ENCODE results near the gene NME3.

Gene NME3

GRCh38 chr16:1779741-1780676 lies 8.7 kb upstream of the NME3 start:
- DNase-seq: no peak

- no peak for DNase-seq
Observed at GRCh38 chr16:1779234-1779701, 7.9 kb upstream of the NME3 start.

DNA sequence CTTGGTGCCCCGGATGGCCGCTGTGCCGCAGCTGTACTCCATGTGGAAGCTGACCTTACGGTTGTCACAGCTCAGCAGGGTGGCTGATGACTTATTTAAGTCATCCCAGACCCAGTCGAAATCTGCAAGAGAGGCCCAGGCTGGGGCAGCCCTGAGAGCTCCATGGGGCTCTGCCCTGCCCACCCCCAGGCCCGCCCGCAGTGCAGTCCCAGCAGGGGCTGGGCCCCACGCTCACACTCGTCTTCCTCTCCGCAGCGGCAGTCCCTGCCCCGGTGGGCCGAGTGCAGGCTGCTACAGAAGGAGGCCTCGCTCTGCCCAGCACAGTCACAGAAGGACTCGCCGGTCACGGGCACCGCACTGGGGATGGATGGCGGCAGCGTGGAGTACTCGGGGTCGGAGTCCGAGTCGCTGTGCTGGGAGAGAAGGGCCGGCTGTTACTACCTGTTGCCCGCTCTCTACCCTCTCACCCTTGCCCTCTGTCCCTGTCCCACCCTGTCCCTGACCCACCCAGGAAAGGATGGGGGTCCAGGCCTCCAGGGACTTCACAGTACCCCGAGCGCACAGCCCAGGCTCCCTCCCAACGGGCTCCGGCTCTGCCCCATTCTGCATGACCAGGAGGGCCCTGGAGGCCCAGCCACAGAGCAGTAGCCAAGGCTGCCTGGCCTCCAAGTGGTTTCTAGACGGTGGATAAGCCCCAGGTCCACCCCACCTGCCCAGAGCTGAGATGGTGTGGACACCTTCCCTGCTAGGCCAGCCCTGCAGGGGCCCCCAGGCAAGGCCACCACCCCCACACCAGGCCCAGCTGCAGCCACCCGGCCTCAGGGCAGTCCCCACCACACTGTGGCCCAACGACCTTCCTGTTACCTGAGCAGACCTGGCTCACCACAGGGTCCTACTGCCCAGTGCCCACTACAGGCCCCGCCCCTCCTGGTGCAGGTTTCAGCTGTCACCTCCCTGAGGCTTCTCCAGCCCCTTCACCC lies 7.1 kb upstream of the NME3 start:
- DNase-seq: no peak

DNA sequence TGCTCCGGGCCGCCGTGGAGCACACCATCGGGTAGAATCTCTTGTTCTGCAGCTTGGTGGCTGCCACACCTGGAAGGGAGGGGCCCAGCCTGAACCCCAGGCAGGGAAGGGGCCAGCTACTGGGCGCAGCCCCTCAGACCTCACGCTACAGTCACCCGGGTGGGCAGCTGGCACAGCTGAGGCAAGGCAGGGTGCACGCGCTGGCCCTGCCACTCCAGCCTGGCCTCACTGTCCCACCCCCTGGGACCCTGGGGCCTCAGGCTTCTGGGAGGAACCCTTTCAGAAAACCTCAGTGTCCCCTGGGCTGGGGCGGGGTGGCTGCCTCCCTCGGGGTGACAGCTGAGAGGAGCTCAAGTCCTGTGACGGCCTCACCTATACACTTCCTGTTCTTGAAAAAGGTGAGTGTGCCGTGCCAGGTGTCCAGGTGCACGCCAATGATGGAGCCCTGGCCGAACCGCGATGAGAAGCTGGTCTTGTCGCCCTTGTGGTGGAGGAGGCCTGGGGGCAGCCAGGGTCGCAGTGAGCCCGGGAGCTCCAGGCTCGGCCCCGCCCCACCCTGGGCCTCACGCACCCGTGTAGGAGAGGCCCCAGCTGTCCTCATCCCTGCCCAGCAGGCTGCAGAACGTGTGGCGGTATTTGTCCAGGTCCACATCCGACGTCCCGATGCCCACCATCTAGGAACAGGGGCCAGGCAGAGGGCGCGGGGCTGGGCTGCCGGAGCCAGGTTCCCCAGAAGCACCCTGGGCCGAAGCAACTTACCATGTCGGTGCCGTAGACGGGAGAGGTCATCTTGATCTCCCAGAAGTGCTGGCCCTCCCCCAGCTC lies 6.2 kb upstream of the NME3 start:
- no peak for DNase-seq

GRCh38 chr16:1776991-1777374 lies 5.6 kb upstream of the NME3 start:
- DNase-seq: no peak

GRCh38 chr16:1776672-1776955 lies 5.3 kb upstream of the NME3 start:
- no peak for DNase-seq

- DNase-seq: no peak
Observed at GRCh38 chr16:1775846-1776671, 4.7 kb upstream of the NME3 start.

DNA sequence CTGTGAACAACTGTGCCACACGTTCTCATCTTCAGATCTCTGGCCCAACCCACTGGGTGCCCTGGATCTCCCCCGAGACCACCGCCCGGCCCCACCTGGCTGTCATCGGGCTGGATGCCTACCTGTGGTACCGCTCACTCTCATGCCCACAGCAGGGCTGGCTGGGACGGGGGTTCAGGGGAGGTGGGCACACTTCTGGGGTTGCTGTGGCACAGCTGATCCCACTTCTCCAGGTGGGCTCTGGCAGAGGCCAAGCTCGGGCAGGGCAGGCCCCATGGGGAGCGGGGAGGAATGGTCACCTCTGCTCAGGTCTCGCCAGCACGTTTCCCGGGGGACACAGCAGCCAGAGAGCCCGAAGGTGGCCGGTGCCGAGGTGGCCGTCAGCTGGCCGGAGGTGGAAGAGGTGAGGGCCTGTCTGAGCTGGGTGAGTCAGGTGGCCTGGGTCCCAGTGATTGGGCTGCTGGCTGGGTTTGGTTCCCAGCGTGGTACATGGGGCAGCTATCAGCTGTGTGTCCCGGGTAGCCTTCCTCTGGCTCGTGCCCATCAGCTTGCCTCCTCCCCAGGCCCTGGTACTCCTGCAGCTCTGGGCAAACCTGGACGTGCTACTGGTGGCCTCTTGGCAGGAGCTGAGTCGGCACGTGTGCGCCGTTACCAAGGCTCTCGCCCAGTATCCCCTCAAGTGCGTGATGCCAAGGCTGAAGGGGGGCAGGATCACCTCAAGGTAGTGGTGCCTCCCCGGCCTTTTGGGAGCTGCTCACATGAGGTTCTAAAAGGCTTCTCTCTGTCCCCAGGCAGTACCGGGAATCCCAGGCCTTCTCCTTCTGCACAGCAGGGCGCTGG lies 3.9 kb upstream of the NME3 start:
- DNase-seq: no peak

GRCh38 chr16:1774448-1774780 lies 3.1 kb upstream of the NME3 start:
- no peak for DNase-seq

DNA sequence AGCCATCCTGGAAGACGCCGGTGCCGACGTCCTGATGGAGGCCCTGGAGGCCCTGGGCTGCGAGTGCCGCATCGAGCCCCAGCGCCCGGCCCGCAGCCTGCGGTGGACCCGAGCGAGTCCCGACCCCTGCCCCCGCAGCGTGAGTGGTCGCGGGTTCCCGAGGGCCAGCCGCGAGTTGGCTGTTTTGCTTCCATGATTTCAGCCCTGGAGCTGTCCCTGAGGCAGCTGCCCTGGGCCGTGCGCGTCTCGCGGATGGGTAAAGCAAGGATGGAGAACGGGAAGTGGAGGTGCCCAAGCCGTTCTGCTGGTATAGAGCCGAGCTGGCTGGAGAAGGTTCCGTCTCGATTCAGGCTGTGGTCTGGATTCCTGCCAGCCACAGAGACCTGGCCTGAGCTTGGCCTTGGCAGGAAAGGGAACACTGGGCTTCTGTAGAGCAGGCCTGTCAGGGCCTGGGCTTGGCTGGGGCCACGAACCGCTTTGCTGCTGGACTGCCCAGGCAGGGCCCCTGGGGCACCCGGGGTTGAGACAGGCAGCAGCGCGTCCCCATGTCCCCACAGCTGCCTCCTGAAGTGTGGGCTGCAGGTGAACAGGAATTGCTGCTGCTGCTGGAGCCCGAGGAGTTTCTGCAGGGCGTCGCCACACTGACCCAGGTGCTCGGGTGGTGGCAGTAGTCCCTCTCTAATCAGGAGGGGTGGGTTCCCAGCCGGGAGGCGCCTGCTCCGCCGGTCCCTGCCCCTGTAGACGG lies 2.5 kb upstream of the NME3 start:
- peak in 1 of 5 experiments; percentile 37 for DNase-seq

DNA sequence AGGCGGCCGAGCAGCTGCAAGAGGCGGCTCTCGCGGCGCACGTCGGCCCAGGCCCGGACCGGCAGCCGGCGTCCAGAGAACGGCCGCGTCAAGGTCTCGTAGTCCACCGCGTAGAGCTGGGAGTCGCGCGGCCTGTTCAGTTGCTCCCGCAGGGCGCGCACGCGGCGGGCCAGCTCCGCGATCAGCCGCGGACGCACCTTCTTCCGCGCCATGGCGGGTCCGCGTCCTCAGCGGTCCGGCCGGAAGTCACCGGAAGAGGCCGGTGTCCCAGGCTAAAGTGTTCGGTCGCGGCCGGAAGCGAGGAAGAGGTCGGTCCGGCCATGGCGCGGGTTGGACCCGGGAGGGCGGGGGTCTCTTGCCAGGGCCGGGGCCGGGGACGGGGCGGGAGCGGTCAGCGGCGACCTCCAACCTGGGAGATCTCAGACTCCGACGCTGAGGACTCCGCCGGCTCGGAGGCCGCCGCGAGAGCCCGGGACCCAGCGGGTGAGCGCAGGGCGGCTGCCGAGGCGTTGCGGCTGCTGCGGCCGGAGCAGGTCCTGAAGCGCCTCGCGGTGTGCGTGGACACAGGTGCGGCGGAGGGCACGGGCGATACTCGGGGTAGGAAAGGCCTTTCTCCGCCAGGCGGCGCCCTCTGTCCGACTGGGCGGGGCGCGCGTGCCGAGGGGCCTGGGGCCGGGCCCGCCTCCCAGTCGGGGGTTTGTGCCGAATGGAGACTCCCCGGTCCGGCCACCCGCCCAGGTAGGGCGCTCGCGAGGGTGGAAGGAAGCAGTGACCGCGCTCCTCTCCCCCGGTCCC lies 1.8 kb upstream of the NME3 start, which contains the start of gene MRPS34:
MRPS34 (minus strand) TSS at position 227 of the 795 bp plus-strand sequence; CDS start at position 212, 15 bp downstream.
- DNase-seq: peak; percentile 60 to 91 (median 69)

DNA sequence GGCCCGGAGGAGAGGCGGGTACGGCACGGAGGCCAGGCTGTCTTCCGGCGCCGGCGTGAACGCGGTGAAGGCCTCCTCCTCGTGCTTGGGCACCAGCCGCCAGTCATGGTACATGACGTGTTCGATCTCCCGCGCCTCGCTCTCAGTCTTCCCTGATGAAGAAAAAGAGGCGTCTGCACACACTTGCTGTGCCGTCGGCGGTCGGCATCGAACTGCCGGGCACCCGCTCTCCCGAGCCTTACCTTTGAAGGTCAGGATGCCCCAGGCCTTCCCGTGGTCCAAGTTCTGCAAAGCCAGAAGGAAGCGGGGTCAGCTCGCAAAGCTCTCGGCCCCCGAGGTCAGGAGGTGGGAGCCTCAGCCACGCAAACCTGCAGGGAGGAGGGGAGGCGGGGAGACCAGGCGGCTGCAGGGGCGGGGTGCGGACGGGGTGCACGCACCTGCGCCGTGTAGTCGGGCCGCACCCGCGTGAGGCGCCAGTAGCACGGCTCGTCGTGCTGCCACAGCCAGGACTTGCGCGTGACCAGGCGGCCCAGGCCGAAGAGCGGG lies 1.1 kb upstream of the NME3 start, which contains the start of gene EME2:
EME2 (plus strand) TSS at position 449 of the 546 bp plus-strand sequence. CDS start 418 bp downstream, outside the sequence.
- peak in 4 of 5 experiments; percentile 16 to 83 (median 34) for DNase-seq

GRCh38 chr16:1771864-1772361 lies 570 bp upstream of the NME3 start:
- peak in 1 of 5 experiments; percentile 24 for DNase-seq

GRCh38 chr16:1770328-1771187 lies 785 bp downstream of the NME3 start:
- peak in 4 of 5 experiments; percentile 31 to 61 (median 36) for DNase-seq

DNA sequence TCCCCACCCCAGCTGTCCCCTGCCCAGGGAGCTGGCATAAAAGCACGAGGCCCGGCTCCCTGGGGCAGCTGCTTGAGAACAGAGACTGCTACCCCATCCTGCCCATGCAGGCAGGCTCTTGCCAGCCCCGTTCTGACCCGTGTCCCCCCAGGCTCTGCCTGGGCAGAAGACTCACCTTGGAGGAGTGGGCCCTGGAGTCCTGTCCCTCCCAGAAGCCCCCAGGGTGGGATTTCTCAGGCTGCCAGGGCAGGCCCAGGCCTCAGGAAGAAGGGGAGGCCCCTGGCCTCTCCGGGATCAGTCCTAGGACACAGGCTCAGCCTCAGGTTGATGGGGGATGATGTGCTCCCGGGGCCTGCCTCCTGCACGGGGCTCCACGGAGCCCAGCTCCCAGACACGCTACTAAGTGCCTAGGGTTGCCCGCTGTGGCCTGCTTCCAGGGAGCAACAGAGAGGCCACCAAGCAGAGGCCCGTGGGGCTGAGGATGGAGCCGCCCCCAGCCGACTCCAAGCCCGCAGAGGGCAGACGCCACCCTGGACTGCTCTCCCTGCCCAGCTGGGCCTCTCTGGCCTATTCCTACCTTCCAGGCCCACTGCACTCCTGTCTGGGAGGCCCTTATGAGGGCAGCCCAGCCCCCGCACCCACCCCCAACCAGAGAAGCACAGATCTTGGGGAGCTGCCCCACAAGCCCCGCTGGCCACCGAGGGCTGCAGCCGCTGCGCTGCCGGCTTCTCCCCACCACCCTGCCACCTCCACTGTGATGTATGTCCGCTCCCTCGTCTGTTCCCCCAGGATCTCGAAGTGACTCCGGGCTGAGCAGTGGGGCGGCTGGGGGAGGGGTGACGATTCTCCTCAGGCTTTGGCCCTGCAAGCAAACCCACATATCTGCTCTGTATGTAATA lies 1.7 kb downstream of the NME3 start:
- no peak for DNase-seq

DNA sequence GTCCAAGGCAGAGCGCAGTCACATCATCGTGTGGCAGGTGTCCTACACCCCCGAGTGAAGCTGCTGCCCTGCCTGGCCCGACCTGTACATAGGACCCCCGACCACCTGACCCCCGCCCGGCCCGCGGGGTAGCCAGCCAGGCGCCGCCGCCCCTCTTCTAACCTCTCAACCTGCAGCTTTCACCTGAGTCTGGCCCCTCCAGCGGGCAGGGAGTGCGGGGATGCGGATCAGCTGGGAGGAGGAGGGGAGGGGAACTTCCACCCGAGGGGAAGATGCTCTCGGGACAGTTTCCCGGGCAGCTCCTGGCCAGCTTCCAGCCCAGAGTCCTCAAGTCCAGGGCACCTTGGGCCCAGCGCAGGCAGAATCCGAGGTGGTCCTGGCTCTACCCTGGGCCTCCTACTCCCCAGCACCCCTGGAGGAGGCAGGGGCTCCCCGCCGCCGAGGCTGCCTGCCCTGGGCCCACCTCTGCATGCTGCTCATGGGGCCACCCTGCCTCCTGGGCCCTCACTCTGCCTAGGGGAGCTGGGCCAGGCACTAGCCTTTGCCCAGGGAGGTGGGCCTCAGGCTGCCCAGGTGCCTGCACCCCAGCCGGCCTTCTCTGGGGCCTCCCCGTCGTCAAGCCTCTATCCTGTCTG lies 2.5 kb downstream of the NME3 start:
- DNase-seq: no peak

Measured in T-helper 2 cell (primary cell).